SK-N-MC (cell line): ENCODE data around the gene OBSCN.

Experiments
- DNase-seq: peaks from one replicate; pipeline ENCODE4 v3.0.0-alpha.2; 2011; ENCODE audit warnings: low read depth, low spot score
- H3K27ac ChIP-seq: fragments of 200-600 bp; sonication (generic); 2 replicates; pipeline ENCODE4 v1.5.1; 2016; ENCODE audit warnings: mixed run types
- H3K36me3 ChIP-seq: fragments of 200-600 bp; sonication (generic); 2 replicates; pipeline ENCODE4 v1.6.1; 2017; ENCODE audit warnings: antibody characterized with exemption, low read length, mixed read lengths; ENCODE audit not compliant: insufficient read depth
- H3K4me3 ChIP-seq: fragments of 200-600 bp; sonication (generic); 2 replicates; pipeline ENCODE4 v1.5.1; 2016
- H3K9ac ChIP-seq: fragments of 200-600 bp; sonication (generic); 2 replicates; pipeline ENCODE4 v1.8.0; 2017; ENCODE audit warnings: mixed run types, mixed read lengths; ENCODE audit not compliant: insufficient read length
- H3K9me3 ChIP-seq: fragments of 200-600 bp; sonication (generic); 2 replicates; pipeline ENCODE4 v1.6.1; 2017; ENCODE audit warnings: low read depth, mild to moderate bottlenecking, antibody characterized with exemption, low read length, moderate library complexity, mixed read lengths
- EZH2 ChIP-seq: fragments of 200-600 bp; sonication (generic); IDR thresholded peaks from one replicate; pipeline ENCODE4 v1.6.1; 2017; ENCODE audit warnings: antibody characterized with exemption
- FOXP2 ChIP-seq: optimal IDR thresholded peaks from 2 replicates; pipeline ENCODE3; 2011; ENCODE audit warnings: mild to moderate bottlenecking, moderate library complexity; ENCODE audit not compliant: insufficient read depth; ENCODE audit errors: extremely low read length, control extremely low read depth
- POLR2AphosphoS5 ChIP-seq: IDR thresholded peaks from 2 replicates; pipeline ENCODE4 v1.6.1; 2012; ENCODE audit warnings: mild to moderate bottlenecking, low read depth, low read length, borderline replicate concordance

OBSCN gene

DNA sequence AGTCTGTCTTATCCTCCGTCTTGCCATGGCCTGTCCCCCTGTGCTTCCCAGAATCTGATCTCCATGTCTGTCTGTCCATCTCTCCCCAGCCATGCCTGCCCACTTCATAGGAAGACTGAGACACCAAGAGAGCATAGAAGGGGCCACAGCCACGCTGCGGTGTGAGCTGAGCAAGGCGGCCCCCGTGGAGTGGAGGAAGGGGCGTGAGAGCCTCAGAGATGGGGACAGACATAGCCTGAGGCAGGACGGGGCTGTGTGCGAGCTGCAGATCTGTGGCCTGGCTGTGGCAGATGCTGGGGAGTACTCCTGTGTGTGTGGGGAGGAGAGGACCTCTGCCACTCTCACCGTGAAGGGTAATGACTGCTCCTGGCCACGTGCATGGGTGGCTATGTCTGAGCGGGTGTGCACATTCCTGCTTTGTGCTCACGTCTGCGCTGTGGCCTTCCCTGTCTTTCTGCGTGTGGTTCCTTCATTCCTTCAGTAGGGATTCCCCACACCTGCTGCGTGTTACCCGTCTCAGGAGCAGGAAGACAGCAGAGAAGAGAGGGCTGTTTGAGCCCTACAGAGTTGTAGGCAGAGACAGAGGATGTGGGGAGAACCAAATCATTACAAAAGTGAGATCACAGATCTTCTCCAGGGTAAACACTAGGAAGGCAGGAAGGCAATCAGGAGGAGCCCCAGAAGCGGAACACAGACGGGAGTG is 80.8 kb downstream of the OBSCN start:
- H3K36me3 ChIP-seq, result no peaks in the 10 kb centered on the region
- H3K9me3 ChIP-seq, result no peaks in the 10 kb centered on the region
- no peak overlapping the region for H3K27ac ChIP-seq
- TF ChIP-seq FOXP2 (no peak), EZH2 (no peak), POLR2AphosphoS5 (no peak)
- no peak for DNase-seq
- no peak overlapping the region for H3K4me3 ChIP-seq
- no peak overlapping the region for H3K9ac ChIP-seq

- Histone ChIP-seq H3K4me3 (no peak overlapping the region), H3K9ac (no peak overlapping the region), H3K27ac (no peak overlapping the region), H3K9me3 (no peaks in the 10 kb centered on the region), H3K36me3 (no peaks in the 10 kb centered on the region)
- no peak for DNase-seq
- TF ChIP-seq EZH2 (no peak), FOXP2 (no peak), POLR2AphosphoS5 (no peak)
Measured at GRCh38 chr1:228289239-228289849, 81.5 kb downstream of the OBSCN start.

- Histone ChIP-seq H3K36me3 (no peaks in the 10 kb centered on the region), H3K9me3 (no peaks in the 10 kb centered on the region), H3K4me3 (no peak overlapping the region), H3K27ac (no peak overlapping the region), H3K9ac (no peak overlapping the region)
- TF ChIP-seq POLR2AphosphoS5 (no peak), EZH2 (no peak), FOXP2 (no peak)
- no peak for DNase-seq
Measured at GRCh38 chr1:228289996-228290881, 82.4 kb downstream of the OBSCN start.

GRCh38 chr1:228291906-228292608 is 84.2 kb downstream of the OBSCN start:
- no peak for DNase-seq
- no peaks in the 10 kb centered on the region for H3K9me3 ChIP-seq
- no peak overlapping the region for H3K27ac ChIP-seq
- H3K9ac ChIP-seq, result no peak overlapping the region
- TF ChIP-seq FOXP2, result no peak
- no peak for TF ChIP-seq POLR2AphosphoS5
- no peak for TF ChIP-seq EZH2
- H3K36me3 ChIP-seq, result no peaks in the 10 kb centered on the region
- no peak overlapping the region for H3K4me3 ChIP-seq

GRCh38 chr1:228292609-228292911 is 84.7 kb downstream of the OBSCN start:
- no peak overlapping the region for H3K4me3 ChIP-seq
- no peaks in the 10 kb centered on the region for H3K36me3 ChIP-seq
- H3K9me3 ChIP-seq, result 0 out of 2 replicates have a peak, but pooled peaks cover 2% of the 10 kb centered on the region
- H3K27ac ChIP-seq, result no peak overlapping the region
- DNase-seq, result no peak
- no peak overlapping the region for H3K9ac ChIP-seq
- no peak for TF ChIP-seq POLR2AphosphoS5
- no peak for TF ChIP-seq EZH2
- no peak for TF ChIP-seq FOXP2

DNA sequence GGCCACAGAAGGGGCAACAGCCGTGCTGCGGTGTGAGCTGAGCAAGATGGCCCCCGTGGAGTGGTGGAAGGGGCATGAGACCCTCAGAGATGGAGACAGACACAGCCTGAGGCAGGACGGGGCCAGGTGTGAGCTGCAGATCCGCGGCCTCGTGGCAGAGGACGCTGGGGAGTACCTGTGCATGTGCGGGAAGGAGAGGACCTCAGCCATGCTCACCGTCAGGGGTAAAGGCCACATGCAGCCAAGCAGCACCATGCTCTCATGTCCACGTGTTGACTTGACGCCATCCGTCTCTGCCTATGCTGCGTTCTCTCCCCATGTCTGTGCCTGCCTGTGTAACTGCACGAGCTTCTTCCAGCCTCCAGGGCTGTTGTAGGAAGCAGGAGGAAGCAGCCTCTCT is 85.5 kb downstream of the OBSCN start:
- TF ChIP-seq POLR2AphosphoS5, result no peak
- TF ChIP-seq FOXP2, result no peak
- TF ChIP-seq EZH2, result no peak
- H3K9me3 ChIP-seq, result 0 out of 2 replicates have a peak, but pooled peaks cover 2% of the 10 kb centered on the region
- no peak overlapping the region for H3K9ac ChIP-seq
- H3K36me3 ChIP-seq, result no peaks in the 10 kb centered on the region
- DNase-seq, result no peak
- no peak overlapping the region for H3K4me3 ChIP-seq
- H3K27ac ChIP-seq, result no peak overlapping the region

DNA sequence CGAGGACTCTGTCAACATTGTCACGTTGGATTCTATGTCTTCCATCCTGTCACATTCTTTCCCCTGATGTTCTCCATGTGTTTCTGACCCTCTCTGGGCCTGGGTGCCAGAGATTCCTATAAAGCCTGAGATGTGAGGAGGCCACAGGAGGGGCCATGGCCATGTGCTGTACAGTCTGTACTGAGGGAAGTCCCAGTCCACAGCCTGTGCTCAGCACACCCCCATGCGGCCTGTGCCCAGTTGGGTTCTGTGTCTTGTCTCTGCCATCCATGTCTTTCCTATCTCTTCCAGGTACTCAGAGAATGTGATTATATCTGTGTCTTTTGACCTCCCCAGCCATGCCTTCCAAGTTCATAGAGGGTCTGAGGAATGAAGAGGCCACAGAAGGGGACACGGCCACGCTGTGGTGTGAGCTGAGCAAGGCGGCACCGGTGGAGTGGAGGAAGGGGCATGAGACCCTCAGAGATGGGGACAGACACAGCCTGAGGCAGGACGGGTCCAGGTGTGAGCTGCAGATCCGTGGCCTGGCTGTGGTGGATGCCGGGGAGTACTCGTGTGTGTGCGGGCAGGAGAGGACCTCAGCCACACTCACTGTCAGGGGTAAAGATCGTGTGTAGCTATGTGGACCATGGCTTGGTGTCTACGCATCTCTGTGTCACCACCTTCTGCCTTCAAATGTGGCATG is 86.1 kb downstream of the OBSCN start:
- no peak for DNase-seq
- H3K36me3 ChIP-seq, result no peaks in the 10 kb centered on the region
- TF ChIP-seq POLR2AphosphoS5 (no peak), FOXP2 (no peak), EZH2 (no peak)
- H3K9ac ChIP-seq, result no peak overlapping the region
- H3K27ac ChIP-seq, result no peak overlapping the region
- H3K4me3 ChIP-seq, result no peak overlapping the region
- H3K9me3 ChIP-seq, result 0 out of 2 replicates have a peak, but pooled peaks cover 2% of the 10 kb centered on the region

DNA sequence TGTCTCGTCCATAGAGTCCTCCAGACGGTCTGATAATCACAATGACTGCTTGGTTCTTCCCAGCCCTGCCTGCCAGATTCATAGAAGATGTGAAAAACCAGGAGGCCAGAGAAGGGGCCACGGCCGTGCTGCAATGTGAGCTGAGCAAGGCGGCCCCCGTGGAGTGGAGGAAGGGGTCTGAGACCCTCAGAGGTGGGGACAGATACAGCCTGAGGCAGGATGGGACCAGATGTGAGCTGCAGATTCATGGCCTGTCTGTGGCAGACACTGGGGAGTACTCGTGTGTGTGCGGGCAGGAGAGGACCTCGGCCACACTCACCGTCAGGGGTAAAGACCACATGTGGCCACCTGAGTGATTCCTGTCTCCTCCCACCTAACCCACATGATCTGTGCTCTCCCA is 86.9 kb downstream of the OBSCN start:
- TF ChIP-seq EZH2, result no peak
- TF ChIP-seq FOXP2, result no peak
- TF ChIP-seq POLR2AphosphoS5, result no peak

More for the DNA sequence above, 86.9 kb downstream of the OBSCN start:
- Histone ChIP-seq H3K4me3 (no peak overlapping the region), H3K9me3 (0 out of 2 replicates have a peak, but pooled peaks cover 2% of the 10 kb centered on the region), H3K27ac (no peak overlapping the region), H3K36me3 (no peaks in the 10 kb centered on the region), H3K9ac (no peak overlapping the region)
- no peak for DNase-seq
